MM.1S (cell line): Measurements from ENCODE around the gene NEGR1.

Source experiments
- DNase-seq: peaks from one replicate; pipeline ENCODE4 v3.0.0-alpha.2; 2015
- H2AFZ ChIP-seq: fragments of 300-600 bp; sonication (generic); 2 replicates; pipeline ENCODE4 v1.6.0; 2016; ENCODE audit warnings: antibody characterized with exemption, low read length
- H3F3A ChIP-seq: fragments of 300-600 bp; sonication (generic); 2 replicates; pipeline ENCODE4 v1.6.1; 2016; ENCODE audit warnings: mild to moderate bottlenecking, antibody characterized with exemption, low read length, moderate library complexity, mixed read lengths; ENCODE audit not compliant: insufficient read depth
- H3K27ac ChIP-seq: fragments of 300-600 bp; sonication (generic); 2 replicates; pipeline ENCODE4 v1.5.1; 2016; ENCODE audit warnings: mild to moderate bottlenecking, low read length
- H3K27me3 ChIP-seq: fragments of 300-600 bp; sonication (generic); replicated peaks from 2 replicates; pipeline ENCODE4 v1.6.0; 2016; ENCODE audit warnings: low read length; ENCODE audit not compliant: insufficient read depth
- H3K36me3 ChIP-seq: fragments of 300-600 bp; sonication (generic); replicated peaks from 2 replicates; pipeline ENCODE4 v1.6.1; 2016; ENCODE audit warnings: mild to moderate bottlenecking, low read length, mixed read lengths; ENCODE audit not compliant: insufficient read depth
- H3K4me1 ChIP-seq: fragments of 300-600 bp; sonication (generic); 2 replicates; pipeline ENCODE4 v1.6.1; 2016; ENCODE audit warnings: low read length, mixed read lengths
- H3K4me2 ChIP-seq: fragments of 300-600 bp; sonication (generic); 2 replicates; pipeline ENCODE4 v1.6.0; 2016; ENCODE audit warnings: low read depth, low read length
- H3K4me3 ChIP-seq: fragments of 300-600 bp; sonication (generic); 2 replicates; pipeline ENCODE4 v1.5.1; 2016; ENCODE audit warnings: low read length, mixed read lengths
- H3K79me2 ChIP-seq: fragments of 300-600 bp; sonication (generic); 2 replicates; pipeline ENCODE4 v1.6.1; 2016; ENCODE audit warnings: mixed run types, low read length, mixed read lengths
- H3K9ac ChIP-seq: fragments of 300-600 bp; sonication (generic); 2 replicates; pipeline ENCODE4 v1.6.1; 2016; ENCODE audit warnings: low read length, mixed read lengths
- H3K9me2 ChIP-seq: fragments of 300-600 bp; sonication (generic); replicated peaks from 2 replicates; pipeline ENCODE4 v1.6.1; 2016; ENCODE audit warnings: mild to moderate bottlenecking, low read length, mixed read lengths; ENCODE audit not compliant: insufficient read depth
- H3K9me3 ChIP-seq: fragments of 300-600 bp; sonication (generic); replicated peaks from 2 replicates; pipeline ENCODE4 v1.6.1; 2016; ENCODE audit warnings: mild to moderate bottlenecking, low read length, mixed read lengths; ENCODE audit not compliant: insufficient read depth
- H4K20me1 ChIP-seq: fragments of 300-600 bp; sonication (generic); 2 replicates; pipeline ENCODE4 v1.6.1; 2016; ENCODE audit warnings: mild to moderate bottlenecking, low read length, moderate library complexity, mixed read lengths; ENCODE audit not compliant: insufficient read depth
- EZH2 ChIP-seq: fragments of 300-600 bp; sonication (generic); optimal IDR thresholded peaks from 2 replicates; pipeline ENCODE3; 2017; ENCODE audit warnings: low read depth, mild to moderate bottlenecking, antibody characterized with exemption, low read length, mixed read lengths
- EZH2phosphoT487 ChIP-seq: fragments of 300-600 bp; sonication (generic); IDR thresholded peaks from 2 replicates; pipeline ENCODE4 v1.6.1; 2018; ENCODE audit warnings: antibody characterized with exemption, low read length
- TF ChIP-seq, protein P1 (sequence below): fragments of 300-600 bp; sonication (generic); IDR thresholded peaks from 2 replicates; pipeline ENCODE4 v1.5.1; 2016; ENCODE audit warnings: antibody characterized with exemption, low read length, mixed read lengths

Gene NEGR1

DNA sequence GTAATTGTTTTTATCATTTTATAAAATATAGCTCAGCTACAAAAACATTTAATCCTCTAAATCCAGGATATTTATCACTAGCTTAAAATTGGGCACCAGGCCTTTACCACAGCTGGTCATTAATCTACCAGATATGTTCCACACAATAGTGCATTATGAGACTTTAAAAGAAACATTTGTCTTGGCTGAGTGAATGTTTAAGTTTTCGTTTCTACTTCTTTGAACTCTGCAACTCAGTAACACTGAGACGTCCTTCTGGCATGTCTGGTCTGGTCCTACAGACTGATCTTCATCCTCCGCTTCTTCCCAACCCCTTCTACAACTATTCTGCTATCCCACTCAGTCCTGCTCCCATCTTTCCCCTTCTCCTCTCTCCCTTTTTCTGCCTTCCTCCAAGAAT is 296.2 kb downstream of the NEGR1 start:
- Histone ChIP-seq H3K27me3 (no peaks in the 10 kb centered on the region), H3K9ac (no peak overlapping the region), H3K4me3 (no peak overlapping the region), H3K27ac (no peak overlapping the region), H2AFZ (no peak overlapping the region), H3K4me2 (no peak overlapping the region), H3K9me2 (no peaks in the 10 kb centered on the region), H3F3A (no peaks in the 10 kb centered on the region), H3K36me3 (no peaks in the 10 kb centered on the region), H4K20me1 (no peaks in the 10 kb centered on the region), H3K79me2 (no peaks in the 10 kb centered on the region), H3K9me3 (no peaks in the 10 kb centered on the region), H3K4me1 (no peaks in the 10 kb centered on the region)
- no peak for DNase-seq
- no peak for TF ChIP-seq EZH2phosphoT487
- no peak for TF ChIP-seq EZH2
- TF ChIP-seq, protein P1, sequence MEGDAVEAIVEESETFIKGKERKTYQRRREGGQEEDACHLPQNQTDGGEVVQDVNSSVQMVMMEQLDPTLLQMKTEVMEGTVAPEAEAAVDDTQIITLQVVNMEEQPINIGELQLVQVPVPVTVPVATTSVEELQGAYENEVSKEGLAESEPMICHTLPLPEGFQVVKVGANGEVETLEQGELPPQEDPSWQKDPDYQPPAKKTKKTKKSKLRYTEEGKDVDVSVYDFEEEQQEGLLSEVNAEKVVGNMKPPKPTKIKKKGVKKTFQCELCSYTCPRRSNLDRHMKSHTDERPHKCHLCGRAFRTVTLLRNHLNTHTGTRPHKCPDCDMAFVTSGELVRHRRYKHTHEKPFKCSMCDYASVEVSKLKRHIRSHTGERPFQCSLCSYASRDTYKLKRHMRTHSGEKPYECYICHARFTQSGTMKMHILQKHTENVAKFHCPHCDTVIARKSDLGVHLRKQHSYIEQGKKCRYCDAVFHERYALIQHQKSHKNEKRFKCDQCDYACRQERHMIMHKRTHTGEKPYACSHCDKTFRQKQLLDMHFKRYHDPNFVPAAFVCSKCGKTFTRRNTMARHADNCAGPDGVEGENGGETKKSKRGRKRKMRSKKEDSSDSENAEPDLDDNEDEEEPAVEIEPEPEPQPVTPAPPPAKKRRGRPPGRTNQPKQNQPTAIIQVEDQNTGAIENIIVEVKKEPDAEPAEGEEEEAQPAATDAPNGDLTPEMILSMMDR = no peak

DNA sequence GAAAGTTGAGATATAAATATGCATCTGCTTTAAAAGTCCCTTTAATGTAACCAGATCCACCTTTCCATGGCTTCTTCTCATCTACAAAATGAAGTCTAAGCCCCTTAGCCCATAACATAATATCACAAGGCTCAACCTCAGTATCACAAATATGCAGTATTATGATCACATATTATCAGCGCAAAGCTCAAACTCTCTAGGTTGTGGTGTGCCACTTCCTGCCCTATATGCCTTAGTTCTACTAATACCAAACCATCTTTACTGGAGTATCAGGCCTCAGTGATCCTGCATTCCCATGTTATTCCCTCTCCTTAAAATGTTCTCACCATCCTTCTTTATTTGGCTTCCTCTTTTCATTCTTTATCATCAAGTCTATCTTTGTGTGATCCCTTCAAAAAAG is 301.8 kb downstream of the NEGR1 start:
- Histone ChIP-seq H3K4me2 (no peak overlapping the region), H3K9me3 (no peaks in the 10 kb centered on the region), H3K79me2 (no peaks in the 10 kb centered on the region), H3F3A (no peaks in the 10 kb centered on the region), H3K27me3 (no peaks in the 10 kb centered on the region), H3K4me1 (no peaks in the 10 kb centered on the region), H4K20me1 (no peaks in the 10 kb centered on the region), H3K9ac (no peak overlapping the region), H3K9me2 (no peaks in the 10 kb centered on the region), H3K4me3 (no peak overlapping the region), H2AFZ (no peak overlapping the region), H3K36me3 (no peaks in the 10 kb centered on the region), H3K27ac (no peak overlapping the region)
- TF ChIP-seq EZH2 = no peak
- TF ChIP-seq EZH2phosphoT487 = no peak
- TF ChIP-seq, protein P1 = no peak
- no peak for DNase-seq

DNA sequence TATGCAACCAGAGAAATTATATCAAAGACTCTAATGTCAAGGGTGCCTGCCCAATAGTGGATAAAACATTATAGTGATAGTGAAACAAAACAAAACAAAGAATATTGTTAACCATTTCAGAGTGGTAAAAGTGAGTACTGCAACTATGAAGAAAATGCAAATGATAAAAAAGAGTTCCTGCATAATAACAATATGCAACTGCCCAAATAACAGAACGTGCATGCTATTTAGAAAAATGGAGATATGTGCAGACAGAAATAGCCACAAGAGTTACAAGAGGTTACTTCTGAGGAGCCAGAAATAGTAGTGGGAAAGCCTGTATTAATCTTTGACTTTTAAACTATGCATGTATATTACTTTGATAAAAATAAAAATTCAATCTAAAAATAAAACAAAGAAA is 302.5 kb downstream of the NEGR1 start:
- no peak overlapping the region for H3K27ac ChIP-seq
- TF ChIP-seq, protein P1 = no peak
- TF ChIP-seq EZH2 (no peak), EZH2phosphoT487 (no peak)
- H3K79me2 ChIP-seq = no peaks in the 10 kb centered on the region
- no peaks in the 10 kb centered on the region for H4K20me1 ChIP-seq
- H3K4me2 ChIP-seq = no peak overlapping the region
- no peak overlapping the region for H3K9ac ChIP-seq
- no peaks in the 10 kb centered on the region for H3K9me3 ChIP-seq
- H3F3A ChIP-seq = no peaks in the 10 kb centered on the region
- H3K27me3 ChIP-seq = no peaks in the 10 kb centered on the region
- H3K4me1 ChIP-seq = no peaks in the 10 kb centered on the region
- DNase-seq = no peak
- no peaks in the 10 kb centered on the region for H3K9me2 ChIP-seq
- no peak overlapping the region for H2AFZ ChIP-seq
- no peaks in the 10 kb centered on the region for H3K36me3 ChIP-seq
- H3K4me3 ChIP-seq = no peak overlapping the region
